HG02759 (cell line): ENCODE data around the gene RALGAPA2.
A peak's percentile ranks its signal among the peaks of the same experiment; 100 is the strongest.
"Not testable (repeated sequence)": the region's sequence is repeated elsewhere in the genome, so short reads cannot be mapped to it uniquely, and the experiment has no call there.

ENCODE experiments used
- ATAC-seq: cut with Tn5 transposase; IDR thresholded peaks from one replicate; pipeline ENCODE4 v1.9.1; 2021; ENCODE audit warnings: mild to moderate bottlenecking, moderate library complexity; ENCODE audit not compliant: unreplicated experiment

The RALGAPA2 gene

DNA sequence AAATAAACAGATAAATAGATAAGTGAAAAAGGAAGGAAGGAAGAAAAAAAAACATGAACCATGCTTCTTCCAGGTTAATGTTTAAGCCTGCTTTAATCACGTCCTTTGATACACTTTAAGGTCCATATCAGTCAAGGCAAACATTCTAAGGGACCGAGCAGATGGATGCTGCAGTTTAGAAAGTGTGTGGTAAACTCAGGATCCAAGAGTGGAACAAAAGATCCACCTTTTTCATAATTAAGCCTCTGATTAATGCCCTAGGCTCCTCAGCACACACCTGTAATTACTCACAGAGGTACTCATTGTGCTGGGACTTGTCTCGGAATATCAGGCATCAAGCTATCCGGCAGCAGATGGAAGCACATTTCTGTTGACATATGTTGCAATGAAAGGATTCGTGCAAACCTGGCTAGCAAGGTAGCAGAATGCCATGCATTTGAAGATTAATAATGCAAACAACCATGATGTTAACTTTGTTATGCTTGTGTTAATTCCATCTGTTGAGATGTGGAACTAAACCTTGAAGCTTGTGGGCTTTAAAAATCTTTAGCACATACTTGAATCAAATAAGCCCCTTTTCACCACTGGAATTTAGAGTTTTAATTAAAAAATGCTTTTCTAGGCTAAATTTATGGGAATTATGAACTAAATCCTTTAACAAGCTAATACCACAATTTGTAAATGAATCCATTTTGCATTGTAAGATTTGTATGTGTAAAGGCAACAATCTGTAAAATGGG, 163.7 kb downstream of the RALGAPA2 start:
- no peak for ATAC-seq

DNA sequence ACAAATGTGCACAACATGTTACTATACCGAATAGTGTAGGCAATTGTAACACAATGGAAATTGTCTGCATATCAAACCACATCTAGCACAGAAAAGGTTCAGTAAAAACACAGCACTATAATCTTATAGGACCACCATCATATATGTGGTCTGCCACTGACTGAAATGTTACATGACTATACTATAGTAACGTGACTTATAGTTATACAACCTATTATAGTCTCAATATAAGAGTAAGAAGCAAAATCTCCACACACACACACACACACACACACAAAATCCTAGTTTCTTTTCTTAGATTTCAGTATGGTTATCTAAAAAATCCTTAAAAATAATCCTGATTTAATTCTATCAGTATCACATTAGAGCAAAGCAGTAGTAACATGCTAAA, 164.6 kb downstream of the RALGAPA2 start:
- ATAC-seq = no peak

DNA sequence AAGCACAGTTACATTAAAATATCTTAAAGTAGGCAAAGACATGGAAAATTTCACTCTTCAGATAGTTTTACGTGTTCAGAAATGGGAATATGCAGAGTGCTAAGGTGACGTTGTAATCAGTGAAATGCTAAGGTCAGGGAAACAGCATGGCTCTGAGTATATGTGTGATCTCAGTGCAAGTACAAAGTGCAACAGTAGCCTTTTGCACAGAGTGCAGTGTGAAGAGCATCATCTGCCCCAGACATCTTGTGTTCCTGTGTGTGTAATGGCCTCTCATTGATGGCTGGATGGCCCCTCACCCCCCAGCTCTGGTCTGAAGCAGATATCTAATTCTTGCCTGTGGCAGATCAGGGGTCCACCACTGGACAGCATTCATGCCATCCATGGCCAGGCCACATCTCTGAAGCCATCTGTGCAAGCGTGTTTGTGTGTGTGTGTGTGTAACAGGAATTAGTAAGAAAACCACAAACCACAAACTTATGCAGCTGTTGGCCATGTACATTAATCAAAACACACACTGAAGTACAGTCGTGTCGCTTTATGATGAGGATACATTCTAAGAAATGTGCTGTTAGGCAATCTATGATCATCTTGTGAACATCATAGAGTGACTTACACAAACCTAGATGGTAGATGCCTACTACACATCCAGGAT, 165.1 kb downstream of the RALGAPA2 start:
- no peak for ATAC-seq

DNA sequence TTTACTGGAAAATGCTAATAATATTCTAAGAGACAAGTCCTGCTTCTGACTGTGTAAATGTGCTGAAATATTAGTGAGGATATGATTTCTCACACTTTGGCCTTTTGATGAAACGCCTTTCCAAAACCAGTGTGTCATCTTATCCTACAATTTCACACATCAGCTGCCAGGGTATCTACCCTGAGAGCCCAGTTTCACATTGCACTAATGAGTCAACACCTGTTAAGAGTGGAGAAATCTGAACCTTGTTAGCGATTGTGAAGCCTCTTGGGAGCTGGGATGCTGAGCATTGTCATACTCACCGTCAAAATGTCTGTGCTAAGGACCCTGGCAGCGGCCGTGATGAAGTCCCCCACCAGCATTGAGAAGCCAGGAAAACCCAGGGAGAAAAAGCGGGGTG, 166.0 kb downstream of the RALGAPA2 start:
- ATAC-seq = no peak

DNA sequence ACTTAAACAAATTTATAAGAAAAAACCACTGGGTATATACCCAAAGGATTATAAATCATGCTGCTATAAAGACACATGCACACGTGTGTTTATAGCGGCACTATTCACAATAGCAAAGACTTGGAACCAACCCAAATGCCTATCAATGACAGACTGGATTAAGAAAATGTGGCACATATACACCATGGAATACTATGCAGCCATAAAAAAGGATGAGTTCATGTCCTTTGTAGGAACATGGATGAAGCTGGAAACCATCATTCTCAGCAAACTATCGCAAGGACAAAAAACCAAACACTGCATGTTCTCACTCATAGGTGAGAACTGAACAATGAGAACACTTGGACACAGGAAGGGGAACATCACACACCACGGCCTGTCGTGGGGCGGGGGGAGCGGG, 169.1 kb downstream of the RALGAPA2 start:
- ATAC-seq = not testable (repeated sequence)

DNA sequence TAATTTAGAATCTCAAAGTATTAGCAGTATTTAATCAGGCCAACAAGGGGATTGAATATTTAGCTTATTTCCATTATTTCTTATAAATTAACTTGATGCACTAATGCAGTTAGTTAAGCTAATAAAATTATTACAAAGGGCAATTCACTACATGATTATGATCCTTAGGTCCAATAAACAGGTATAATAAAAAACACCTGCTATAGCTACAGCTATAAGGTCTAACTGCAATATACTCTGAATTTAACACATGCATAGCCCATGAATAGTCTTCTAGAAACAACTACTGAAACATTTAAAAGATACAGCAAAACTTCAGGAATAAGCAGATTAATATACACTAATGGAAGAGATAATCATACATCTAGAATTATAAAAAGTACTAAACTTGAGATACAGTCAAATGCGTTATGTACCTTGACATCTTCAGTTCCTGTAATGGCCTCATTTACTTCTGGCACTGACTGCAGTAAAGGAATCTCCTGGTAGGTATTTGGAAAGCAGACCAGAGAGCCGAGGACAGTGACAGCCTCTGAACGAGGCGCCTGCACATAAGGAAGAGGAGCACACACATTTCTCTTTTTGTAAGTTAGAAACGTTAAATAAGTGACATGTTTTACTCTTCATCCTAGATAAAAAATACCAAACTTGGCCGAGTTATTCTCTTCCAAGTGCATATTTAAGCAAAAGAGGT, 176.1 kb downstream of the RALGAPA2 start:
- no peak for ATAC-seq

DNA sequence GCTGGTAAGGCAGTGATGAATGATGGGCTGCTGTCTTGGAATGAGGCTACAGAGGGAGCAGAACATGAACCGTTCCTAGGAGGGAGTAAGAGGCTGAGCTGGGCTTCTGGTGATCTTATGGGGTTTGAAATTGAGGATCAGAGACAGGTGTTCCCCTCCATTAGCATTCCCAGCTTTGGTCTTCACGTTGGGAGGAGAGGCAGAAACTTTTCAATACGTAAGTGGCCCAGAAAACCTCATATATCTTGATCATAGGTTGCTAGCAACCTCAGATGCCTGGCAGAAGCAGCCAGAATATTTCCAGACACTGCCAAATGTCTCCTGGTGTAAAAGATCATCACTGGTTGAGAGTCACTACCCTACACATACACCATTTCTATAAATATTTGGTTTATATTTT, 177.4 kb downstream of the RALGAPA2 start:
- ATAC-seq = no peak

DNA sequence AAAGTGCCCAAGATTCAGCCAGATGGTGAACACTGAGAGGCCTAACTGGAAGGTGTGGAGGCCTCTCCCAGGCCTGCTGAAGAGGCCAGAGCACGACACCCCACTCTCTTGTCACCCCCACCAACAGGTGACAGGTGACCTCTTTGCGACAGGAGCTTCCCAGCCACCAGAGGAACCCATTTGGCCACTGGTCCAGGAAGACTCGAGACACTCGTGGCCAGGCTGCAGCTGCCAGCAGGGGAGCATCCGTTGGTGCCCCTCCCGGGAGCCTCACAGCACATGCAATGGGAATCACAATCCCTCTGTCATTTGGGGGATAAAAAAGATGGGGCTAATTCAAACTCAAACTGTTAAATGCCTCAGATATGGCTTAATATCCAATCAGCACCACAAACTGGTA, 181.2 kb downstream of the RALGAPA2 start:
- no peak for ATAC-seq

DNA sequence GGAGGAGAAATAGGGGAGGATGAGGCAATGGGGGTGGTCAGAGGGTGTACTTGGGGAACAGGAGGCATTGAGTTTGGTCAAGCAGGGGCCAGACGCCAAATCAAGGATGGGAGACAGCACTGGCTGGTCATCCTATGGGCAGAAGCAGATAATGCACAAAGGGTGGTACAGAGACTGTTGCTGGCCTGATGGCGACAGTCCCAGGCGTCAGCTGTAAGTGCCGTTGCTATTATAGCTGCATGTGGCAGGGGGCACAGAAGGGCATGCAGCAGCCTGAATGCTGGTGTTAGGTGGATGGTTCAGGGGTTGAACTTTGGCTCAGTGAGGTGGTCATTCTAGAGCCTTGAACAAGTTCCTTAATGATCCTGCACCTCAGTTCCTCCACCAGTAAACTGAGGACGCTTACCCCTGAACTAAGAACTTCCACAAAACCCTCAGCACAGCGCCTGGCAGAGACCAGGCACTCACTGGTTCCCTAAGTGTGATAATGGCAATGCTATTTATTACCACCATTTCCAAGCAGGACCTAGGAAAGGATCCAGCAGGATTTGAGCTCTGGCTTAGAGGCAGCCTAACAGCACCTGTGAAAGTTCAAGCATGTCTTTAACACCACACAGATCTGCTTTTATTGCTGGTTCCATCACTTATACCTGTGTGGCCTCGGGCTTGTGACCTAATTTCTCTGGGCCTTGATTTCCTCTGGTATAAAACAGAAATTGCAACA, 181.9 kb downstream of the RALGAPA2 start:
- ATAC-seq = no peak

DNA sequence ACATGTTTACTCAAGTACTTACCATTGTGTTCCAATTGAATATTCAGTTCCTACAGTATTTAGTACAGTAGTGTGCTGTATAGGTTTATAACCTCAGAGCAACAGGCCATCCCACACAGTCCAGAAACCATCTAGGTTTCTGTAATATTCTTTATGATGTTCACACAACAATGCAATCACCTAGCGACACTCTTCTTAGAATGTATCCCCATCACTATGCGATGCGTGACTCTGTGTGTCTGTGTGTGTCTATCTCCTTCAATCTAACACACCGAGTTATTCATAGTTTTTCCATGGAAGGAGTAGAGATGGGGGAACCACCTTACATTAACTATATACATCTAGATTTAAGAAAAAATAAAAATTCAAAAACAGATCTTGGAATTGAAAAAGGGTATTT, 182.8 kb downstream of the RALGAPA2 start:
- ATAC-seq = no peak

DNA sequence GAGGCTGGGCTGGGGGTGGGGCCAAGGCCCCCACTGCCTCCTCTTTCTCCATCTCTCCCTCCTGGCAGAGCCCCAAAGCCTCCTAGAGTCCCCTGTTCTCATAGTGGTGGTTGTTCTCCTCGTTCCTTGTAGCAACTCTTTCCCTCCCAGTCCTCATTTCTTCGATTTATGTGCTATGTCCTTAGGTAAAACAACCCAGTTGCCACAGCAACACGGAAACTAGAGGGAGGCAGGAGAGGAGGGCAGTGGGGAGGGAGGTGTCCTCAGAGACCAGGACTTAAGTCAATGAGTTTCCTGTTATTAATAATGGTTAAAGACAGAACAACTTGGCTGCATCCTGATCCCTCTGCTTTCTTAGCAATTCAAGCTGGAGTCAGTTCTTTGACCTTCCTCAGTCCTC, 183.6 kb downstream of the RALGAPA2 start:
- ATAC-seq = no peak

DNA sequence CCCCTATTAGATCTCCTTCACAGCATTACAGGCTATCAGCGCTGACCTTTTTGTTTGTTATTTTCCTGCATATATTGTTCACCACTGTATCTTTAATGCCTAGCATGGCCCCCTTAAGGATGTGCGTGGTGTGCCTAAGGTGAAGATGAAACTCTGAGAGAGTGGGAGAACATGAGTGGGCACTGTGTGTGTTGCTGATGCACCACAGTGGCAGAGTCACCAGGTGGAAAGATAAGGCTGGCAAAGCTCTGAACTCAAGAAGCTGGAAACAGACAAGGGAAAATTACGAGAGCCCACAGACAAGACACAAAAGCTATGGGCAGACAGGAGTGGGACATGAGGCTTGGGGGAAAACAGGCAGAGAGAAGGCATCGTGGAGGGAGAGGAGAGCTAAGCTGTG, 184.8 kb downstream of the RALGAPA2 start:
- ATAC-seq = no peak

DNA sequence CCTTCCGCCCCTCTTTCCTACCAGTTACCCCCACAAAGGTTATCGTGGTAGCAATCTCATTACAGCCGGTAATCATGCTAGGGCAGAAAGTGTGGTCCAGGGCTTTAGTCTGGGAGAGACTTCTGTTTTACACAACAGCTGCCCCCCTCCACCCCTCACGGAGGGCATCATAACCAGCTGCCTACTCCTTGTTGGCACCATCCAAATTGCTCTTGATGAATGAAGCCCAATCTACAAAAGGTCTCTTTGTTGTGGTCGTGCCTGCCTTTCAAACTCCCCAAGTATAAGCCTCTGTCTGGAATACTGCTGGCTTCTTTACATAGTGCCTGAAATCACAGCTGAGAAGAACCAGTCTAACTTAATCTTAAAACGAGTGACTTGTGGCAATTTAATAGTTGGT, 186.7 kb downstream of the RALGAPA2 start:
- no peak for ATAC-seq

DNA sequence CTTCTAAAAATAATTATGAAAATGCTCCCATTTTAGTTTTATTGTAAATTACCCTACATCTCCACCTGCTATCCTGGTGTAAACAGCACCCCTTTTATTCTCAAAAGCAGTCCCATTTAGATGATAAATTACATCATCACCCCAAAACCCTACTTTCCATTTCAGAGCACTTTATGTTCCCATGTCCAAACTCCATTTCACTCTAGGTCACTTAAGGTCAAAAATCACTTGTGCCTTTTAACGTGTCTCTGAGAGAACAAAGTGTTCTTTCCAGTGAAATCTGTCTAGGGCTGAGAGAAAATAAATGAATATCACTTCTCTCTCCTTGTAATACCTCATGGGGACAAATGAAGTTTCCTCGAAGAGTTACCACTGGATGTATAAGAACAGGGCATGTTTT, 187.2 kb downstream of the RALGAPA2 start:
- ATAC-seq = no peak

DNA sequence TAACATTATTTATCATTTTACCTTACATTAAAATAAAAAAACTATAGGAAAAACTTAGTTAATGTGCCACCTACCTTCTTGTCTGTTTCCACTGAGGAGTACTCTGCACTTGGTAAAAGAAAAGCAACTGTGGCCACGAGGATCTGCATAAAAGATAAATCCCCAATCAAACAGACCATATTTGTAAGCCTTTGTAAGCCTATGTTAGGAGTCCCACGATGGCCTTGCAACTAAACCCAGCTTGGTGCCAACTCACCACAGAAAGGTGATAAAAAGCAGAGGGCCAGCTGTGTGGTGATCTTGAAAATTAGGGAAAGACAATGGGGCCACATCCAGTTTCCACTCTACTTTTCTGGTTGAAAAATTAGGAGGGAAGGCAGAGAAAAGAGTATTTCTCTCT, 187.7 kb downstream of the RALGAPA2 start:
- no peak for ATAC-seq

DNA sequence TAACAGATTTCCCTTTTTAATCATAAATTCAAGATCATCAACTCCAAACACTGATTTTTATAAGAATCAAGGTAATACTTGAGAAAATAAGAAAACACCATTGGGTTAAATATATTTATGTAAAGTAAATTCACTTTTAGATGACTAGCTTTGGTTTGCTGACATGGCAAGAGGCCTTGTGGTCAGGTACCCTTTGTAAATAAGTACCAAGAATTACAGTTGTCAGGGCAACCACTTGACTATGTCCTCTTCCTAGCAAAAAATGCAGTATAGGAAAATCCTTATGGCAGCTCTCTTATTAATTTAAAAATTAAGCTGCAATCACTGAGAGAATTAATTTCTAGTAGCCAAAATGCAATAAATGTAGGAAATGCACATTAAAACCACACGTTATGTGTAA, 190.7 kb downstream of the RALGAPA2 start:
- ATAC-seq = no peak

DNA sequence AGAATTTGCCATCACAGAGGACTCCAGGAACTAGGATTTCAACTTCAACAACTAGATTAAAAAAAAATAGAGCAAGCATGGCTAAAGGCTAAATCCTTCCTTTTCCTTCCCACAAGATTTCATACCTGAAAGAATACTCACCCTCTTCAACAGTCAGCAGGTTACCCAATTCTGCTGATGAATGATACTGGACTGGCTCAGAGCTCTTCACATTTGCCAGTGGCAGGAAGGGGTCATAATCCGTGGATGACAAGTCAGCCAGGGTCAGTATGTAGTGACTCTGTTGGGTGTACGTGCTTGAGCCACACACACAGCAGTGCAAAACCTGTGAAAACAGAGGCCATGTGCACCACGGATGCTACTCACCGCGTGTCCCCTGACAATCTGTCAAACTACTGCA, 191.7 kb downstream of the RALGAPA2 start:
- no peak for ATAC-seq

DNA sequence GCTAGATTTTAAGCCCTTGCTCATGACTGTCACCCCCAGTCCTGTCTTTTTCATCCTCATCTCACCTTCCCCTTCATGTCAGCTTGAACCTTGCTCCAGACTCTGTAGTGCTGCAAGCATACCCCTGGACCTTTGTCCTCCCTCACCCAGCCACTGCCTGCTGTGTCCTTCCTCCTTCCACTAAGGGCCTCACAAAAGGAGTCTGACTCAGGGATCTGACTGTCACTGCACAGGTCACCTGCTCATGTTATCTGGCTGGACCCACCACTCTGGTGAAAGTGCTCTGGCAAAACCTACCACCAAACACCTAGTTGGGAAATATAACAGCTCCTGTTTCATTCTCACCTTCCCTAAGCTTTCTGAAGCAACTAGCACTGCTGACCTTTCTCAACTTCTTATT, 193.2 kb downstream of the RALGAPA2 start:
- ATAC-seq = no peak

DNA sequence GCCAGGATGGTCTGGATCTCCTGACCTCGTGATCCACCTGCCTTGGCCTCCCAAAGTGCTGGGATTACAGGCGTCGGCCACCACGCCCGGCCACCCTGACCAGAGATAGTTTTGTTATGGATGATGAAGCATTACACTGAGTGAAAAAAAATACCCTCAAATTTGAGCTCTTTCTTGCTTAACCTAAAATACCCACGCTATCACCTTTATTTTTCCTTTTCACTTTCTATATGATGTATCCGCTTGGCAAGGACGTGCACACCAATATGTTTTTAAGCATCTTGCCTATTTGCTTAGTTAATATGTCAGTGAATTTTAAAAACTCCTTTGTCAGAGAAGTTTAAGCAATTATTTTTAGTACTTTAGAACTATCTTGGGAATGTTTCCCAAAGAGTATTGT, 194.2 kb downstream of the RALGAPA2 start:
- ATAC-seq = peak; percentile 55

DNA sequence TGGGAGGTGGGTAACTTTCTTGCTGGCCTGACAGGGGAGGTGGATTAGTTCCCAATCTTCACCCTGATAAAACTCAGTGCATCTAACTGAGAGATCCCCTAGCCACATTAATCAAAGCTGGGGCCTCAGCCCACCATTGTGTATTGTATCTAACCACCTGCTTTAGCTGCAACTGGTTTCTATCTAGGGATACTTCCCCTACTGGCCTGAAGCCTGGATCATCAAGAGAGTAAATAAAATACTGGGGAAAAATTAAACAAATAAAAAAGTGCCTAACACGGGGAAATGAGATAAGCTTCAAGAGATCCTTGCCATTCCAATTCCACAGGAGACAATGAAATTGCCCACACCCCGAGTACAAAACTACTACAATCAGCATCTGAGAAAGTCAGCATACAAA, 195.1 kb downstream of the RALGAPA2 start:
- no peak for ATAC-seq

DNA sequence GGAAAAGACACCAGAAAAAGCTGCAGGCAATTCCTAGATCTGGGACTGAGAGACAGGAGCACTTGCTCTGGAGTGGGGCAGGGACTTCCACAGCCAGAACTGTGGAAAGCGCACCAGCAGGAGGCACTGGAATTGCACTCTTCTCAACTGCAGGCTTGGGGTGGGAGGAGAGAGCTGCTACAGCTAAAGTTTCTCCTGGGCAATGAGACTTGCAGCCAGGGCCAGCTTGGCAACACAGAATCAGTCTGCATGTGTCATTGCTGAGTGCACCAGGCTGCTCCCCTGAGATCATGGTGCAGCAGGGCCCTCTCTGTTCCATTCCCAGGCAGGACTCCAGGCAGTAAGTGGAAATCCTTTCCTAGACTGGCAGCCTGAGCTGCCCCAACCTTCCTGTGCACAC, 198.7 kb downstream of the RALGAPA2 start:
- ATAC-seq = no peak

DNA sequence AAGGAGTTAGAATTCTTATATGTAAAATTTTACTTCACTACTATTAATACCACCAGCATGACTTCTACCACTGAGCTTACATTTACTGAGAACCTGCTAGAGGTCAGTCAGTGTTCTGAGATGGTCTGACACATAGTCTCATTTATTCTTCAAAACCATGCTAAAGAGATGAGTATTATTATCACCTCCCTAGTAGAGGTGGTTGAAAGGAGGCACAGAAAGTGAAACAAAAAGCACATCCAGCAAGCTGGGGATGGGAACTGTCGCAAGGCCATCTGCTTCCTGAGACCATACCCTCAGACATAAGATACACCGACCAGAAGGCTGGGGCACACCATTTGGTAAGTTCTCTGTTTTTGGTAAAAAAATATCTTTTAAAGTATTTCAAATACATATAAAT, 206.9 kb downstream of the RALGAPA2 start:
- ATAC-seq = peak; percentile 75
